Choroid plexus epithelial cell (primary cell): Measurements from ENCODE around the gene ZKSCAN8.

Source experiments
- DNase-seq: peaks from one replicate; pipeline ENCODE4 v3.0.0-alpha.2; 2010; ENCODE audit warnings: low read depth
- H3K4me3 ChIP-seq: 2 replicates; pipeline ENCODE4 v1.5.1; 2011; ENCODE audit warnings: low read depth, mild to moderate bottlenecking, control low read depth, low read length, moderate library complexity
- TF ChIP-seq, protein P1 (sequence below): conservative IDR thresholded peaks from 2 replicates; pipeline ENCODE4 v1.5.1; 2011; ENCODE audit warnings: low read depth, mild to moderate bottlenecking, control low read depth, inconsistent platforms, low read length, moderate library complexity

ZKSCAN8 gene

DNA sequence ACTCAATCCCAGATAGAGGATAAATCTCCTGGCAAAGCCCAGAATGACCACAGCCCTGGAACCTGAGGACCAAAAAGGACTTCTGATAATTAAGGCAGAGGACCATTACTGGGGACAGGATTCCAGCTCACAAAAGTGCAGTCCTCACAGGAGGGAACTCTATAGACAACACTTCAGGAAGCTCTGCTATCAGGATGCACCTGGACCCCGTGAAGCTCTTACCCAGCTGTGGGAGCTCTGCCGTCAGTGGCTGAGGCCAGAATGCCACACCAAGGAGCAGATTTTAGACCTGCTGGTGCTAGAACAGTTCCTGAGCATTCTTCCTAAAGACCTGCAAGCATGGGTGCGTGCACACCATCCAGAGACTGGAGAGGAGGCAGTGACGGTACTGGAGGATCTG, 16.3 kb upstream of the ZKSCAN8 start:
- no peak overlapping the region for H3K4me3 ChIP-seq
- no peak for DNase-seq
- TF ChIP-seq, protein P1, sequence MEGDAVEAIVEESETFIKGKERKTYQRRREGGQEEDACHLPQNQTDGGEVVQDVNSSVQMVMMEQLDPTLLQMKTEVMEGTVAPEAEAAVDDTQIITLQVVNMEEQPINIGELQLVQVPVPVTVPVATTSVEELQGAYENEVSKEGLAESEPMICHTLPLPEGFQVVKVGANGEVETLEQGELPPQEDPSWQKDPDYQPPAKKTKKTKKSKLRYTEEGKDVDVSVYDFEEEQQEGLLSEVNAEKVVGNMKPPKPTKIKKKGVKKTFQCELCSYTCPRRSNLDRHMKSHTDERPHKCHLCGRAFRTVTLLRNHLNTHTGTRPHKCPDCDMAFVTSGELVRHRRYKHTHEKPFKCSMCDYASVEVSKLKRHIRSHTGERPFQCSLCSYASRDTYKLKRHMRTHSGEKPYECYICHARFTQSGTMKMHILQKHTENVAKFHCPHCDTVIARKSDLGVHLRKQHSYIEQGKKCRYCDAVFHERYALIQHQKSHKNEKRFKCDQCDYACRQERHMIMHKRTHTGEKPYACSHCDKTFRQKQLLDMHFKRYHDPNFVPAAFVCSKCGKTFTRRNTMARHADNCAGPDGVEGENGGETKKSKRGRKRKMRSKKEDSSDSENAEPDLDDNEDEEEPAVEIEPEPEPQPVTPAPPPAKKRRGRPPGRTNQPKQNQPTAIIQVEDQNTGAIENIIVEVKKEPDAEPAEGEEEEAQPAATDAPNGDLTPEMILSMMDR = no peak

GRCh38 chr6:28134015-28134414, 7.7 kb upstream of the ZKSCAN8 start:
- DNase-seq = peak; percentile 70
- TF ChIP-seq, protein P1 = peak; percentile 65
- no peak overlapping the region for H3K4me3 ChIP-seq

DNA sequence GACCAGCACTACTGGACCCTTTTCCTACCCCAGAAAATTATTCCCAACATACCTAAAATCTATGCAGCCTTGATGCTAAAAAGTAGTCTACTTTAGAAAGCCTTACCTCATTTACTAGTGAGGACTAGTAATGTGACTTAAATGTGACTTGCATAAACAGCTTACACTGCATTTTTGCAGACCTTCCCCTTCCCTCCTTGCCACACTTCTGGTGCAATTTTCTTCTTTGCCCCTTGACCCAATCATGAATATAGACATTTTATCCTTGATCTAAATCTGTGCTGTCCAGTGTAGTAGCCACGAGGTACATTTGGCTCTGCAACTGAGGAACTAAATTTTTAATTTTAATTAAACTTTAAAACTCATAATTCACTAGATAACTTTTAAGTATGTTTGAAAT, 7.0 kb upstream of the ZKSCAN8 start:
- TF ChIP-seq, protein P1 = no peak
- H3K4me3 ChIP-seq = no peak overlapping the region
- DNase-seq = no peak

GRCh38 chr6:28135393-28135792, 6.3 kb upstream of the ZKSCAN8 start:
- no peak for DNase-seq
- TF ChIP-seq, protein P1 = no peak
- no peak overlapping the region for H3K4me3 ChIP-seq

DNA sequence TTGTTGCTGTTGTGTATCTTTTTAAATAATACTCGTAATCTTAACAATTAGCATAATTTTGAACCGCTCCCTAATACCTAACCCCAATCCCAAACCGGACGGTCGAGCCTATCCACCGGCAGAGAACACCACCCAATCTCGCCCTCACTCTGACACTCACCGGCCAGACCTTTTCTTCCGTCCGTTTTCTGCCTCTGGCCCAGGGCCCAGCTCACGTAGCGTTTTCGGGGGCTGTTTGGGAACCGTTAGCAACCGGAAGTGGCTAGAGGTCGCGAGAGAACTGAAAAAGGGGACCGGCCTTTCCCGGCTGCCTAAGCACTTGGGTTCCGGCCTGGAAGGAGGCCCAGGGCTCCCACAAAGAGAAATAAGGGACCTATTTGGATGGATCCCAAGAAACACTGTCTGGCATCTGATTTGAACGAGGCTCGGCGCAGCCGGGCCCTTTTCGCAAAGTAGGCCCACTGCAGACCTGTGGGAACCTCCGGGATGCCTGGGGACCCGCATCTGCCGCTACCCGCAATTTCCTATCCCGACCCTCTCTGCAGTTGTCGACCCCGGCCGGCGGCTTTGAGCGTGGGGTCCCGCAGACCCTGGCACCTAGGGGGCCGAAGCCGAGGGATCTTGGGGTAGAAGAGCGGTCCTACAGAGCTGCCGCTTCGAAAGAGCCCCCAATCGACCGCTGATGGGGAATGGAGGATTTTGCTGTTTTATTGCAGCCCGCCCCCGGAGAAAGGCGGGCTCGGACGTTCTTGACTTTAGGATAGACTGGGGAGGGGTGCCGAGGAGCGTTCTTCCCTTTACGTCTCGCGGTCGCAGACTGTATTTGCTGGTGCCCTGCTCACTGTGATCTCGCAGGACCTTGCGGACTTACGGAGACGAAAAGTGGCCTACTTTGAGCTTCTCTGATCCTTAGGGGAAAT, 4.8 kb upstream of the ZKSCAN8 start:
- H3K4me3 ChIP-seq = peak overlapping the region; percentile 84
- DNase-seq = peak; percentile 97
- TF ChIP-seq, protein P1 = no peak

DNA sequence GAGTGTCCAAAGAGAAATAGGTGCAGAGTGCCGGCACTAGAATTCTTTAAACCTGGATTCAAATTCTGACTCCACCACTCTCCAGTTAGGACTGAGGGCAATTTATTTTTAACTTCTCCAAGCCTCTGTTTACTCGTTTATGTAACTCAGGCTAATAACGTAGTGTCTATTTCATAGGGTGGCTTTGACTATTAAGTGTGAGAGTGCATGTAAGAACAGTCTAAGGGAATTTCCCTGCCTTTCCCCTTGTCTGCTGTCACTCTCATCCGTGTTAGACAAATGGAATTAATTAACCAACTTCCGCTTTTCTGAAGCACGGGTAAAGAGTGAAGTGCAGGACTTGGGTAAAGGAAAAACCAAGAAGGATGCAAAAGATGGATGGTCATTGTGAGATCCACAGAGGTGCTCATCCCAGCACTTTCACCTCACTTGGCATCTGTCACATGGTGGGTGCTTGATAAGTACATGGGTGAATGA, 4.1 kb upstream of the ZKSCAN8 start:
- peak overlapping the region; percentile 84 for H3K4me3 ChIP-seq
- DNase-seq = peak; percentile 33
- TF ChIP-seq, protein P1 = no peak
